ENCODE data around the gene ABCD1. TPM values are rescaled to one million over a fixed set of nuclear protein-coding genes. Genes with fewer than 3 reads are reported as not detected.
"Not testable (repeated sequence)": the region's sequence is repeated elsewhere in the genome, so short reads cannot be mapped to it uniquely, and the experiment has no call there.

The ABCD1 gene
- total RNA-seq, 3 donors from 2014 or later = 10.2 to 27.8 (median 10.5) TPM

DNA sequence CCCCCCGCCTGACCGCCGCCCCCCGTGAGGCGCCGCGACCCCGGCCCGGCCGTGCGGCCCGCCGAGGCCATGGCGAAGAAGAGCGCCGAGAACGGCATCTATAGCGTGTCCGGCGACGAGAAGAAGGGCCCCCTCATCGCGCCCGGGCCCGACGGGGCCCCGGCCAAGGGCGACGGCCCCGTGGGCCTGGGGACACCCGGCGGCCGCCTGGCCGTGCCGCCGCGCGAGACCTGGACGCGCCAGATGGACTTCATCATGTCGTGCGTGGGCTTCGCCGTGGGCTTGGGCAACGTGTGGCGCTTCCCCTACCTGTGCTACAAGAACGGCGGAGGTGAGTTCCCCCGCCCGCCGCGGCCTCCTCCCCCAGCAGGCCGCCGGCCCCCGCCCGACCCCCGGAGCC, 36.1 kb upstream of the ABCD1 start:
- DNase-seq (ENCODE audit: low spot score in 2 of 2) = no peak
- Histone ChIP-seq H3K9me3 (peaks cover 0 to 3% of the 10 kb centered on the region in 2 donors), H3K36me3 (no peaks in the 10 kb centered on the region), H3K27ac (peak overlapping the region; percentile 13 to 58), H3K27me3 (peaks cover 4 to 39% of the 10 kb centered on the region in 2 donors), H3K4me1 (no peaks in the 10 kb centered on the region), H3K4me3 (peak overlapping the region; percentile 31 to 69 (median 52))
- intact Hi-C loops (cut with DNase I; ENCODE audit: low total_unique reads) = no loop called here
- TF ChIP-seq POLR2AphosphoS5 (IDR thresholded peaks at IDR 0.05) (no peak), CTCF (IDR thresholded peaks at IDR 0.05) (no peak), POLR2A (IDR thresholded peaks at IDR 0.05) (no peak)

DNA sequence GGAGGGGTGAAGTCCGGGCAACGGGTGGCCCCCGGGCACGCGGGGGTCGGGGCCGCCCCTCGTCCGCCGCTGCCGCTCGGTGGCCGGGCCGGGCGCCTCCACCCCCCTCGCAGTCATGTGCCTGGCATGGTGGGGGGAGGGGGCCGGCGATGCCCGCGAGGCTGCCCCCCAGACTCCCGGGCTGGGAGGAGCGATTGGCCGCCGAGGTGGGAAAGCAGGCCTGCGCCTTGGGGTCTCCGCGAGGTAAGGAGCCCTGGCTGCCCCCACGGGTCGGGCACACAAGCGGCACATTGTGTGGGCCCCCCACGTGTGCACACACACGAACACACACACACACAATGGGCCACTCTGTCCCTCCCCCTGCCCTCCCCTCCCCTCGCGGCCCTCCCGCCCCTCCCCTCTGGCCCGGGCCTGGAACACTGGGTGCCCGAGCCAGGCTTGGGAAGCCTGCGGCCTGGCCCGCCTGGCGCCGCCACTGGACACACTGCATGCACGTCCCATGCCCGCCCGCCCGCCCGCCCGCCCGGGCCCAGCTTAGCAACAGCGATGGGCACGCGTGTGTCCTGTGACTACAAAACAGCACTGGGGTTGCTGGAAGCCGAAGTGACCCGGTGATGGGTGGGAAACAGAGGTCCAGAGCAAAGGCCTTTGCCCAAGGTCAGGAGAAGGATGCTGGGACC, 35.6 kb upstream of the ABCD1 start:
- no peak for TF ChIP-seq POLR2AphosphoS5 (IDR thresholded peaks at IDR 0.05)
- no peaks in the 10 kb centered on the region for H3K9me3 ChIP-seq
- peak overlapping the region; percentile 31 to 69 (median 52) for H3K4me3 ChIP-seq
- intact Hi-C loops (cut with DNase I; ENCODE audit: low total_unique reads) = no loop called here
- H3K27ac ChIP-seq = peak overlapping the region; percentile 13 to 58
- H3K27me3 ChIP-seq = peaks cover 4 to 36% of the 10 kb centered on the region in 2 donors
- no peaks in the 10 kb centered on the region for H3K4me1 ChIP-seq
- H3K36me3 ChIP-seq = no peaks in the 10 kb centered on the region
- peak; percentile 50 to 56 for DNase-seq (ENCODE audit: low spot score in 2 of 2)

GRCh38 chrX:153689654-153690465, 34.8 kb upstream of the ABCD1 start:
- no peak for DNase-seq (ENCODE audit: low spot score in 2 of 2)
- no peaks in the 10 kb centered on the region for H3K4me1 ChIP-seq
- H3K27ac ChIP-seq = peak overlapping the region in 1 of 2 donors; percentile 58
- H3K27me3 ChIP-seq = peaks cover under 1 to 32% of the 10 kb centered on the region in 2 donors
- H3K9me3 ChIP-seq = no peaks in the 10 kb centered on the region
- no peaks in the 10 kb centered on the region for H3K36me3 ChIP-seq
- TF ChIP-seq POLR2AphosphoS5 (IDR thresholded peaks at IDR 0.05) (no peak), POLR2A (IDR thresholded peaks at IDR 0.05) (no peak), CTCF (IDR thresholded peaks at IDR 0.05) (no peak)
- peak overlapping the region in 2 of 3 donors; percentile 52 to 69 for H3K4me3 ChIP-seq
- intact Hi-C loops (cut with DNase I; ENCODE audit: low total_unique reads) = no loop called here

- intact Hi-C loops (cut with DNase I; ENCODE audit: low total_unique reads) = no loop called here
- no peaks in the 10 kb centered on the region for H3K4me1 ChIP-seq
- TF ChIP-seq POLR2A (IDR thresholded peaks at IDR 0.05) = no peak
- TF ChIP-seq CTCF (IDR thresholded peaks at IDR 0.05) = no peak
- TF ChIP-seq POLR2AphosphoS5 (IDR thresholded peaks at IDR 0.05) = no peak
- DNase-seq (ENCODE audit: low spot score in 2 of 2) = no peak
- no peaks in the 10 kb centered on the region for H3K36me3 ChIP-seq
- H3K27me3 ChIP-seq = peaks cover 0 to 26% of the 10 kb centered on the region in 2 donors
- H3K27ac ChIP-seq = no peak overlapping the region
- H3K9me3 ChIP-seq = no peaks in the 10 kb centered on the region
- no peak overlapping the region for H3K4me3 ChIP-seq
Measured at GRCh38 chrX:153690466-153690865, 34.2 kb upstream of the ABCD1 start.

DNA sequence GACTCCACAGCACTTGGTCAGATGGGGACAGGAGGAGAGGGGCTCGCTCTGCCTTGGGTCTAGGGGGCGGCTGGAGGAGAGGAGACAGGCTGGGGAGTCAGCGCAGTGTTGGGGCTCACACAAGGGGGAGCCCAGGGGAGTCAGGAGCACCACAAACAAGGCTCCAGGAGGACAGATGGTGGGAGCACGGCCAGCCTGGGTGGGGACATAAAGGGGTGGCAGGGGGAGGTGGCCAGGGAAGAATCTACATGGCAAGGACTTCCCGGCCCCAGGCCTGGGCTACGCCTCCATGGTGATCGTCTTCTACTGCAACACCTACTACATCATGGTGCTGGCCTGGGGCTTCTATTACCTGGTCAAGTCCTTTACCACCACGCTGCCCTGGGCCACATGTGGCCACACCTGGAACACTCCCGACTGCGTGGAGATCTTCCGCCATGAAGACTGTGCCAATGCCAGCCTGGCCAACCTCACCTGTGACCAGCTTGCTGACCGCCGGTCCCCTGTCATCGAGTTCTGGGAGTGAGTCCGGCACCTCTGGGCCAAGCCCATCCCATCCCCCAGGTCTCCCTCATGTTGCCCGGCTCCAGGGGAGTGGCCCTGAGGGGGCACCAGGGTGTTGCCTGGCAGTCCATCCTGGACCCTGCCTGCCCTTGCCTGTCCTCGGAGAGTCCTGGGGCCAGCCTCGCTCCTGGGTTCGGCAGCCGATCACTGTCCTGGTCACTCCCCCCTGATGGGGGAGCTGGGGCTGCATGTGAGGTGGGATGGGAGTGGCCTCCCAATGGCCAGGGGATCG, 33.4 kb upstream of the ABCD1 start:
- peaks cover 0 to 18% of the 10 kb centered on the region in 2 donors for H3K27me3 ChIP-seq
- intact Hi-C loops (cut with DNase I; ENCODE audit: low total_unique reads); H3K27ac ChIP-seq; H3K36me3 ChIP-seq; H3K9me3 ChIP-seq; H3K4me1 ChIP-seq; H3K4me3 ChIP-seq; DNase-seq (ENCODE audit: low spot score in 2 of 2): not testable (repeated sequence)

All from breast epithelium (tissue), 4 donors.